COLO668 (cell line): Measurements from ENCODE around the gene SLC4A5.
A peak's percentile ranks its signal among the peaks of the same experiment; 100 is the strongest.
"Not testable (repeated sequence)": the region's sequence is repeated elsewhere in the genome, so short reads cannot be mapped to it uniquely, and the experiment has no call there.

ENCODE experiments used
- DNase-seq: peaks from one replicate; lab custom pipeline; 2025; ENCODE audit not compliant: unreplicated experiment; lab: John Stamatoyannopoulos, UW

SLC4A5 gene

GRCh38 chr2:74201596-74201995 is 141.6 kb downstream of the SLC4A5 start:
- no peak for DNase-seq

GRCh38 chr2:74201196-74201595 is 142.0 kb downstream of the SLC4A5 start:
- DNase-seq = no peak

GRCh38 chr2:74199871-74200305 is 143.3 kb downstream of the SLC4A5 start:
- DNase-seq = no peak

- DNase-seq = peak; percentile 32
Measured at GRCh38 chr2:74199275-74199701, 143.9 kb downstream of the SLC4A5 start.

GRCh38 chr2:74198461-74199274 is 144.5 kb downstream of the SLC4A5 start, which contains the start of gene MTHFD2:
MTHFD2 (plus strand) TSS chr2:74198615; CDS start chr2:74198642, 27 bp downstream.
- DNase-seq = peak; percentile 95

- no peak for DNase-seq
Measured at GRCh38 chr2:74198023-74198460, 145.2 kb downstream of the SLC4A5 start.

GRCh38 chr2:74197049-74197448 is 146.2 kb downstream of the SLC4A5 start:
- DNase-seq = no peak

- no peak for DNase-seq
Measured at GRCh38 chr2:74194799-74195198, 148.4 kb downstream of the SLC4A5 start.

GRCh38 chr2:74191596-74192380 is 151.4 kb downstream of the SLC4A5 start:
- DNase-seq = peak; percentile 32

- no peak for DNase-seq
Measured at GRCh38 chr2:74188696-74189095, 154.5 kb downstream of the SLC4A5 start.

- DNase-seq = peak; percentile 34
Measured at GRCh38 chr2:74188018-74188601, 155.1 kb downstream of the SLC4A5 start.

- not testable (repeated sequence) for DNase-seq
Measured at GRCh38 chr2:74186706-74187105, 156.5 kb downstream of the SLC4A5 start.

GRCh38 chr2:74186038-74186437 is 157.2 kb downstream of the SLC4A5 start:
- no peak for DNase-seq

GRCh38 chr2:74183878-74184277 is 159.3 kb downstream of the SLC4A5 start:
- DNase-seq = no peak

- no peak for DNase-seq
Measured at GRCh38 chr2:74181739-74182138, 161.5 kb downstream of the SLC4A5 start.

GRCh38 chr2:74179063-74179865 is 164.0 kb downstream of the SLC4A5 start:
- DNase-seq = no peak

- DNase-seq = peak; percentile 98
Measured at GRCh38 chr2:74178211-74179062, 164.8 kb downstream of the SLC4A5 start, which contains the start of gene MOB1A. MOB1A (minus strand) TSS chr2:74178879; CDS start chr2:74178674, 205 bp downstream.

- DNase-seq = no peak
Measured at GRCh38 chr2:74177696-74178095, 165.5 kb downstream of the SLC4A5 start.

GRCh38 chr2:74174909-74175308 is 168.3 kb downstream of the SLC4A5 start:
- DNase-seq = peak; percentile 8

- no peak for DNase-seq
Measured at GRCh38 chr2:74168739-74169138, 174.5 kb downstream of the SLC4A5 start.
